ENCODE results near the gene VGF.

Gene VGF

GRCh38 chr7:101186194-101186593 lies 20.8 kb upstream of the VGF start:
- DNase-seq (ENCODE audit: low spot score): no peak

GRCh38 chr7:101185258-101185839 lies 20.0 kb upstream of the VGF start:
- no peak for DNase-seq (ENCODE audit: low spot score)

- DNase-seq (ENCODE audit: low spot score): no peak
Observed at GRCh38 chr7:101180130-101180755, 14.9 kb upstream of the VGF start, which contains the start of gene NAT16. Gene NAT16, minus strand, starts transcription at chr7:101180293. Its CDS starts 5,486 bp downstream, at chr7:101174807.

DNA sequence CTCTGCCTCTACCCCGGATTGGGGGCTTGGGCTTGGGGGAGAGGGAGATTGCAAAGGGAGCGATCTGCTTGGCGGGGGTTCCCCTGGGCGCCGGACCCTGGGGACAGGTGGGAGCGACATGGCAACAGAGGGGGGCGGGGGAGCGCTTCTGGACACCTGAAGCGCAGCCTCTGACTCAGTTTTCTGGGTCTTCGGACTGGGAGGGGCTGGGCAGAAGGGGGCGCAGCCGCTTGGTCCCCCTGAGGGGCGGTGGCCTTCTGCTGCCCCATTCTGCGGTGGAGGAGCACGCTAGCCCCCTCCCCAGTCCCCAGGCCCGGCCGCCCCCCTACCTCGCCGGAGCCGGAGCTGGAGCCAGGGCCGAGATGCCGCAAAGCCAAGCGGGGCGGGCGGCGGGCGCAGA lies 14.3 kb upstream of the VGF start:
- no peak for DNase-seq (ENCODE audit: low spot score)

DNA sequence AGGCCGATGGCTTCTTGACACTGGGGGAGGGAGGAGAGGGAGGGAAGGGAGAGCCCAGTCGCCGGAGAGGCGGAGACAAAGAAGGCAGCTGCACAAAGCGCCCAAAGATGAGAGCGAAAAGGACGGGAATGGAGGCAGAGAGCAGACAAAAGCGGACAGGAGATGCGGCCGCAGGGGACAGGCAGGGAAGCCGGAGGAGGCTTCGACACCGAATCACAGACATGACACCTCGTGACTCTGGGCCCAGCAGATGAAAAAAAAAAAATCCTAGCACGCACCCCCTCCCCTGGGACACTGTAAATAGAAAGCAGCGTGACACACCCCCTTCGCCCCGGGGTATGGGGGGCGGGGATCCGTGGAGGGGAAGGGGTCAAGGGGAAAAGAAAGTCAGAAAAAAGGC lies 13.7 kb upstream of the VGF start:
- DNase-seq (ENCODE audit: low spot score): no peak

- DNase-seq (ENCODE audit: low spot score): no peak
Observed at GRCh38 chr7:101177644-101178043, 12.3 kb upstream of the VGF start.

GRCh38 chr7:101175664-101176063 lies 10.3 kb upstream of the VGF start:
- DNase-seq (ENCODE audit: low spot score): no peak

- DNase-seq (ENCODE audit: low spot score): no peak
Observed at GRCh38 chr7:101174322-101174854, 9.0 kb upstream of the VGF start.

GRCh38 chr7:101173752-101174244 lies 8.4 kb upstream of the VGF start:
- no peak for DNase-seq (ENCODE audit: low spot score)

- no peak for DNase-seq (ENCODE audit: low spot score)
Observed at GRCh38 chr7:101172854-101173751, 7.7 kb upstream of the VGF start.

DNA sequence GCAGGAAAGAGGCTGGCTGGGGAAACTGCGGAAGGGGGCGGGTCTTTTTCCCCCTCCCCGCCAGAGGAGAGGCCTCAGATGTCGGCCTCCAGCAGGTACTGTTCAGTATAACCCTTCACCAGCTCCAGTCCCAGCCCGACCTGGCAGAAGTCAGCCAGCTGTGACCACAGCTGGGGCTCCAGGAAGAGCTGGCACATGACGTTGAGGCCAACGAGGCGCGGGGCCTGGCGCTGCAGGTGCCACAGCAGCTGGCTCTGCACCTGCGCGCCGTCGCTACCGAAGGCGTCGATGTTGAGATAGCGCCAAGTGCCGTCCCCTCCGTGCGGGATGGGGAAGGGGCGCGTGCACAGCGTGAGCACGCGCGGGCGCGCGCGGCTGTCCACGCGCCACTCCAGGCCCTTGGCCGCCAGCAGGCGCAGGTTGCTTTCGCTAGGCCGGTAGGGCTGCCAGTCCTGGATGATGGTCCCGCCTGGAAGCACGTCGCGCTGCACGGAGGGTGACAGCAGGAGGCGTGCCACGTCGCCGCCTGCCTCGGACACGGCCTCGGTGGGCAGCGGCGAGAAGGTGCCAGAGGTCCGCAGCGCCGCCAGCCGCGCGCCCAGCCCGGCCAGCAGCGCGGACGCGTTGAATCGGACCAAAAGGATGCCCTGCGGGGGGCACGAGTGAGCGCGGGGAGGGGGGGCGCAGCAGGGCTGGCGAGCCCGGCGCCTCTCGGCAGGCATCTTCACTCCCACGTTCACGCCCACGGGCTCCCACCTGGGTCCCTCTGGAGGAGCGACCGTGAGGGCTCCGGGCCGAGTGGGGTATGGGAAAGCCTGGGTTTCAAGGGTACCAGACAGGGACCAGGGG lies 6.9 kb upstream of the VGF start:
- DNase-seq (ENCODE audit: low spot score): no peak

GRCh38 chr7:101171442-101171837 lies 6.1 kb upstream of the VGF start:
- no peak for DNase-seq (ENCODE audit: low spot score)

DNA sequence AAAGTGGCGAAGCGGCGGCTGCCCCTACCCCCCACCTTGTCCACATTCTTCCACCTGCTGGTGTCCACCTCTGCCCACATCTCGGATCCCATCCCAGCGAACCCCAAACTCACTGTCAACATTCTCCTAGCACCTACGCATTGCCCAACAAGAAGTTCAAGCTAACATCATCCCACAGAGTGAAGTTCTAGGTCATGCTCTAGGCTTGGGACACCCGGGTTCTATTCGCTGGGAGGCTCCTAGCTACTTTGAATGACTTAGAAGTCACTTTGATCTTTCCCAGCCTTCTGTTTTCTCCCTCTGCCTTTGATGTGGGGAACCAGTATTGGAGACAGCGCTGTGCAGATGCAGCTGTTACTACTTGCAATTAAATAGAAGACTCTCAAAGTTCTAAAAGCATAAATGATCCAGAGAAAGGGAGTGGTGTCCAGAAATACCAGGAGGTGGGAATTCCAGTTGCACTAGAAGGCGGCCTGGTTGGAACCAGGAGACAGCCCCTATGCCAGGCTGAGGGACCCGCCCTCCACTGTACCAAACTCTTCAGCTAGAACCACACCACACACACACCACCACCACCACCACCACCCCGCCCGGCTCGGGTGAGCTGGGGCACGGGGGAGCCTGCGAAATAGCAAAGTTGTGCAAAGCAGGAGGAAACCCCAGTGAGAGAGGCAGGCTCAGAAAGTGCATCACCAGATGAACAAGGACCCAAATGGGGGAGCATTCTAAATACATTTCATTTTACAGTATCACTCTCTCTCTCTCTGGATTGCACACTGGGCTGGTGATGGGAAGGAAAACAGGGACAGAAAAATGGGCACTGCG lies 5.5 kb upstream of the VGF start:
- DNase-seq (ENCODE audit: low spot score): no peak

DNA sequence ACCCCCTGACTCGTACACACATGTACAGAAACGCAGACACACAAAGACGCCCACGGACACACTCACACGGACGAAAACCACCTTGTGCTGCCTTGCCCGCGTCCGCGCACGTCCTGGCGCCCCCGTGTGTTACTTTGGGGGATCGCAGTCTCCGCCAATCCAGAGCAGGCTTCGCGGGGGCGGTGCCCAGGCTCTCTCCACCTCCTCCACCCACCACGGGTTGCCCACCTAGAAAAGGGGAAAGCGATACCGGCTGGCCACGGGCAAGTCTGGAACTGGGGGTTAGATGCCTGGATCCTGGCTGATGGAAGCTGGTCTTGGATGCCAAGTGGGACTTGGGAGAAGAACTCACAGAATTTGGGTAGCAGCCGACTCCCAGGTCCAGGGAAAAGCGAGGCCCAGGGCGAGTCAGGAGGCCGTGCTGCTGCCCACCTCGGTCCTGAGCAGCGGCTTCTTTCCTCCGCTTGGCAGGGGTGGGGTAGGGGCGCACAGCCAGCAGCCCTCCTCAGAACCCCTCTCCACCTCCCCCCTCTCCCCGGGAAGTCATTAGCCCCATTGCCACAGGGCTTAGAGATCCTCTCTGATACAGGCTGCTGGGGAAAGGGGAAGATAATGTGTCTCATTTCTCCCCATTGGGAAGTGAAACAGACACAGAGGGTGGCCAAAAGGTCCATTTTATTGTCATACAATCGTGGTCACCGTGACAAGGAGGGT lies 4.6 kb upstream of the VGF start:
- DNase-seq (ENCODE audit: low spot score): peak; percentile 57

GRCh38 chr7:101169110-101169837 lies 3.9 kb upstream of the VGF start:
- no peak for DNase-seq (ENCODE audit: low spot score)

GRCh38 chr7:101168412-101169049 lies 3.2 kb upstream of the VGF start:
- DNase-seq (ENCODE audit: low spot score): no peak

DNA sequence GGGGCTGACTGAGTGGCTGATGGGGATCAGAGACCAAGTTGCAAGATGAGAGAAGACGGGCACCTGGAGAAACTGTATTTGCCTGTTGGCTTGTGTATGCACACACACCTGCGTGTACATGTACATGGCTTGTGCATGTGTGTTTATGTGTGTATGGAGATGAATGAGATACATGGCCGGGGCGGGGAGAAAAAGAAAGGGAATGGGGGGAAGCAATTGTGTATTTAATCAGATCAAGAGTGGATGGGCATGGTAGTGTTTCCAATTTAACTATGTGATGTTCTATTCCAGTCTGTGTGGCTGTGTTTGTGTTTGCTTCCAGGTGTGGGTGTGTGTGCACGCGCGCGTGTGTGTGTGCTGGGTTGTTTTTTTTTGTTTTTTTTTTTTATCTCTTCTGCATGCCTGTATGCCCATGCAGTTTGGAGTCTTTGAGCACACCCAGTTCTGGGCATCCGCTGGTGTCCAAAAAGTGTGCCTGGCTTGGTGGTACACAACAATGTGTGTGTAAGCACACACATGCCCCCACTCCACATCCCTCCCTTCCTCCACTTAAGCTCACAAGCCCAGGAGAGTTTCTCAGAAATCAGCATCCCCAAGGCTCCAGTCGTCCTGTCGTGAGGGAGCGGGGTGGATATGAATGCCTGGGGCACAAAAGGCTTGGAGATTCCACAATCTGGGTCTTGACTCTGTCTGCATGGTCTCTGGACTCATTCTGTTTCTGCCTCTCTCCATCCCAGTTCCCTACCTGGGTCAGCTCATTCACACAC lies 2.5 kb upstream of the VGF start:
- no peak for DNase-seq (ENCODE audit: low spot score)
